Psoas muscle (tissue), 8 donors: Measurements from ENCODE around the gene CFAP65. TPM values are rescaled to one million over a fixed set of nuclear protein-coding genes. Genes with fewer than 3 reads are reported as not detected.

Source experiments
- ATAC-seq, 4 donors: fragments of 200-7000 bp; cut with Tn5 transposase; one replicate each; pipeline ENCODE4 v1.9.1; 2020; ENCODE audit warnings: moderate library complexity in 3 of 4, mild to moderate bottlenecking in 2 of 4
- DNase-seq, 2 donors: peaks; one replicate each; pipeline ENCODE4 v3.0.0-alpha.2; 2020
- H3K27ac ChIP-seq: fragments of 200-600 bp; one replicate; pipeline ENCODE4 v1.8.0; 2022
- H3K27me3 ChIP-seq, 3 donors: fragments of 200-600 bp in 1 of 3; one replicate each; pipeline versions ENCODE4 v1.6.1 to v1.8.0; 2013 to 2022; ENCODE audit warnings: low read length in 2 of 3, mild to moderate bottlenecking in 2 of 3, moderate library complexity in 1 of 3; ENCODE audit not compliant: insufficient read depth in 3 of 3
- H3K36me3 ChIP-seq, 2 donors: fragments of 200-600 bp in 1 of 2; one replicate each; pipeline versions ENCODE4 v1.6.1 to v1.8.0; 2013 to 2022; ENCODE audit warnings: low read depth in 1 of 2, mild to moderate bottlenecking in 1 of 2, moderate library complexity in 1 of 2; ENCODE audit not compliant: insufficient read depth in 1 of 2
- H3K4me1 ChIP-seq: fragments of 200-600 bp; one replicate; pipeline ENCODE4 v1.8.0; 2022
- H3K4me3 ChIP-seq: fragments of 200-600 bp; one replicate; pipeline ENCODE4 v1.8.0; 2022; ENCODE audit warnings: mild to moderate bottlenecking
- H3K9me3 ChIP-seq: fragments of 200-600 bp; one replicate; pipeline ENCODE4 v1.8.0; 2022
- WGBS, 3 donors: extraction: QIAGEN DNeasy Blood & Tissue Kit; methylation state at CpG; one replicate each; pipeline versions ENCODE4 v1.1.6 to v1.1.7; 2013; 5-methylcytosine and 5-hydroxymethylcytosine counted together
- intact Hi-C, 2 donors: fragments of 100-400 bp; cut with DNase I; formaldehyde crosslinking; loops; one replicate each; pipeline versions ENCODE4 v1.11.0 to v1.14.2; 2022
- polyA plus RNA-seq, 3 donors: library from polyadenylated mRNA; stranded (reverse); fragments of 200-250 nt; gene quantifications; one replicate each; pipeline ENCODE4 v1.2.3, GENCODE V29; 2013
- total RNA-seq, 4 donors: library from RNA; stranded (reverse); fragmentation: NEBNext Ultra II Directional in 2 of 4; extraction: Animal tissue kit (Norgen Biotek cat#: 25700) in 2 of 4; gene quantifications; one replicate each; pipeline versions ENCODE4 v1.2.1 to v1.2.4, GENCODE V29; 2021 to 2023
- TF ChIP-seq, protein P1 (sequence below): fragments of 200-600 bp; IDR thresholded peaks from one replicate; pipeline ENCODE4 v1.8.0; 2022; ENCODE audit warnings: antibody characterized with exemption
- donor health status: healthy with polysubstance abuse.
- donor health status: DM: no; HTN: no; CAD: no; lungs with moderate emphysema.
- donor health status: Bipolar disorder and iron deficiency.
- donor health status: healthy.
- donor health status: DM: yes; HTN: yes; CAD: no.
- donor health status: DM: no; HTN: no; CAD: no.
- donor health status: DM: no; HTN: no; CAD: no.
- donor health status: DM: yes; HTN: yes; CAD: no.

CFAP65 gene
- total and polyA plus RNA-seq, 7 donors, result not detected

DNA sequence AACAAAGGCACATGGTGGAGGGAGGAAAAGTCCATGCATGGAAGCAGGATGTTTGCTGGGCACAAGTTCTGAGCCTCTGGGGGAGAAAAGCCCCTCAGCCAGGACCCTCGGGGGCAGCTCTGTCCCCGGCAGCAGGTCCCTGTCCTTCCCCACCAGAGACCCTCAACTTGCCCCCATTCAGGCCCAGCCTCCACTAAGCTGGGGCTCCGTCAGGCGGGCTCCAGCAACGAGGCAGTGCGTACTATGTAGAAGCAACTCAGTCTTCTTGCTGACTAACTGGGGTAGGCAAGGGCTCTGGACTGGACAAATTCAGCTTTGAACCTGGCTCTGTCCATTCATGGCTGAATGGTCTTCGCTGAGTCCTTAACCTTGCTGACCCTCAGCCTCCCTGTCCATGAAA lies 23.0 kb downstream of the CFAP65 start:
- peak in 1 of 2 donors; percentile 30 for DNase-seq
- intact Hi-C loops, result no loop called here
- no peaks in the 10 kb centered on the region for H3K27me3 ChIP-seq

DNA sequence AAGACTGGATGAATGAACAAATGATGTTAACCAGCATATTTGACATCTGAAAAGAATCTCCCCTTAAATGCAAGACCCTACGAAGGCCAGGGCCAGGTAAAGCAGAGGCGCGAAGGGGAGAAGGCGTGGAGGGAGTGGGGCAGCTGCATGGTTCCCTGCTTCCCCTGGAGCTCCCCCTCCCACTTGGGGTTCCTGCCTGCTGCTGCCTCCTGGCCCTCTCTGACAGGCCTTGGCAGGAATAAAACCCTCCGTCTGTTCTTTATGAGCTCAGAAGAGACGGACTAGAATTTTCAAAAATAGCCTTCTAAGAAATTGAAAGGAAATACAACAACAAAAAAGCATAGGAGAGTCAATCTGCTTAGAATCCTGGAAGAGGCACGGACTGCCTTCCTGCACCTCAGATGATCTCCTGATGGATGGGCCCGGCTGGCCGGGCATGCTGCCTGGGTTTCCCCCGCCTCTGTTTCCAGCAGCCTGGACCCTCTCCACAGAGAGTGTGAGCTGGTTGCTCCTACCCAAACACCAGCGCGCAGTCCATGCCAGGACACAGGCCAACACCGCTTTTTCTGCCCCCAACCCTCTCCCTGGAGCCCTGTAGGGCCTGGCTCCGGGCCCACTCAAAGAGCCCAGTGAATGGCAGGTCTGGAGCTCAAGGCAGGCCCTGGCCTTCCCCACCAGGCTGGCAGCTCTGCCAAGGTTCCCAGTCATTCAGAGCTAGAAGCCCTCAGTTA lies 23.9 kb downstream of the CFAP65 start:
- WGBS, 3 donors, result 25 to 36% (median 32%) methylated on average over 14 of the region's 14 CpGs
- ATAC-seq (peak in 1 of 4 donors; percentile 34), DNase-seq (peak in 1 of 2 donors; percentile 34)
- Histone ChIP-seq H3K27me3 (no peaks in the 10 kb centered on the region), H3K4me1 (no peaks in the 10 kb centered on the region), H3K9me3 (no peaks in the 10 kb centered on the region), H3K27ac (no peak overlapping the region), H3K4me3 (no peak overlapping the region), H3K36me3 (no peaks in the 10 kb centered on the region)
- TF ChIP-seq, protein P1, sequence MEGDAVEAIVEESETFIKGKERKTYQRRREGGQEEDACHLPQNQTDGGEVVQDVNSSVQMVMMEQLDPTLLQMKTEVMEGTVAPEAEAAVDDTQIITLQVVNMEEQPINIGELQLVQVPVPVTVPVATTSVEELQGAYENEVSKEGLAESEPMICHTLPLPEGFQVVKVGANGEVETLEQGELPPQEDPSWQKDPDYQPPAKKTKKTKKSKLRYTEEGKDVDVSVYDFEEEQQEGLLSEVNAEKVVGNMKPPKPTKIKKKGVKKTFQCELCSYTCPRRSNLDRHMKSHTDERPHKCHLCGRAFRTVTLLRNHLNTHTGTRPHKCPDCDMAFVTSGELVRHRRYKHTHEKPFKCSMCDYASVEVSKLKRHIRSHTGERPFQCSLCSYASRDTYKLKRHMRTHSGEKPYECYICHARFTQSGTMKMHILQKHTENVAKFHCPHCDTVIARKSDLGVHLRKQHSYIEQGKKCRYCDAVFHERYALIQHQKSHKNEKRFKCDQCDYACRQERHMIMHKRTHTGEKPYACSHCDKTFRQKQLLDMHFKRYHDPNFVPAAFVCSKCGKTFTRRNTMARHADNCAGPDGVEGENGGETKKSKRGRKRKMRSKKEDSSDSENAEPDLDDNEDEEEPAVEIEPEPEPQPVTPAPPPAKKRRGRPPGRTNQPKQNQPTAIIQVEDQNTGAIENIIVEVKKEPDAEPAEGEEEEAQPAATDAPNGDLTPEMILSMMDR, result no peak
- intact Hi-C loops, result no loop called here

More for the DNA sequence above, 23.0 kb downstream of the CFAP65 start:
- no peak for ATAC-seq
- WGBS, 3 donors, result 82 to 85% (median 83%) methylated on average over 7 of the region's 7 CpGs
- Histone ChIP-seq H3K4me1 (no peaks in the 10 kb centered on the region), H3K36me3 (no peaks in the 10 kb centered on the region), H3K4me3 (no peak overlapping the region), H3K9me3 (no peaks in the 10 kb centered on the region), H3K27ac (no peak overlapping the region)
- TF ChIP-seq, protein P1, result no peak

DNA sequence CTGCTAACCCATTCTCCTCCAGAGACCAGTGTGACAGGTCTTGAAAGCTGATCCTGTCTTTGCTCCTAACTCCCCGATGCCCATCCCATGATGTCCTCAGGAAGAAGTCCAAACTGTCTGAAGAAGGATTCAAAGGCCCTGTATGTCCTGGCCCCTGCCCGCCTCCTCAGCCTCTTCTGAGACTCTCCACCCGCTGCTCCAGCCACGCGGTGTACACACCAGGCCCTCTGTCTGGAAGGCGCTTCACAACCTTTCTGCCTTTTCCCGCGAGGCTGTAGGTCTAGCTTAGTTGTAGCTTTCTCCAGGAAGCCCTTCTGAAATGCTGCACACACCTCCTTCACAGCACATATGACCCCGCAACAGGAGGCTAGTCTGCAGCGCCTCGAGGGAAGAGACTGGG lies 24.6 kb downstream of the CFAP65 start:
- intact Hi-C loops, result no loop called here
- TF ChIP-seq, protein P1, result no peak
- H3K27me3 ChIP-seq, result no peaks in the 10 kb centered on the region
- 84 to 88% (median 85%) methylated on average over 11 of the region's 11 CpGs for WGBS, 3 donors
- ATAC-seq (no peak), DNase-seq (peak in 1 of 2 donors; percentile 36)
- no peak overlapping the region for H3K27ac ChIP-seq
- no peaks in the 10 kb centered on the region for H3K9me3 ChIP-seq
- no peak overlapping the region for H3K4me3 ChIP-seq
- no peaks in the 10 kb centered on the region for H3K36me3 ChIP-seq
- H3K4me1 ChIP-seq, result no peaks in the 10 kb centered on the region

DNA sequence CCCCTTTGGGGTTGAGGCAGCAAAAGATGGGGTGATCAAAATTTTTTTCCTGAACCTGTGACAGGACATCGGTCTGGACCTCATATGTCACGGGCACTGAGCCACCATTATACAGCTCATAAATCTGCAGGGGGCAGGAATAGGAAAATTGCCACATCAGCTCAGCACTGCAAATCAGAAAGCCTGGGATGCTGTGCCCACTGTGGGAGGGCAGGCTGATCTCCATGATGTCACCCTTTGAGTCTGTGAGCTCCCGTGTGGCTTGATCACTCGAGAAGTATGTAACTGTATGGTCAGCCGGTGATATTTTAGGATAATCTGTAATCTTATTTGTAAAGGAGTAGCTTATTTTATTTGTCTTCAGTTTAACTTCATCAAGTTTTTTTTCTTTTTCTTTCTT lies 30.4 kb downstream of the CFAP65 start:
- WGBS, 3 donors, result 64 to 78% (median 68%) methylated on average over 5 of the region's 5 CpGs
- TF ChIP-seq, protein P1, result no peak
- DNase-seq (no peak), ATAC-seq (no peak)
- Histone ChIP-seq H3K36me3 (no peaks in the 10 kb centered on the region), H3K4me3 (no peak overlapping the region), H3K9me3 (no peaks in the 10 kb centered on the region), H3K27me3 (peaks cover 0 to 32% (median 4%) of the 10 kb centered on the region in 3 donors), H3K27ac (no peak overlapping the region), H3K4me1 (no peaks in the 10 kb centered on the region)
- intact Hi-C loops, result no loop called here
